Measurements from ENCODE around the gene PAMR1. TPM values are rescaled to one million over a fixed set of nuclear protein-coding genes. Genes with fewer than 3 reads are reported as not detected.

The PAMR1 gene
- total and polyA plus RNA-seq, 12 donors: 2.7 to 13.8 (median 5.2) TPM

DNA sequence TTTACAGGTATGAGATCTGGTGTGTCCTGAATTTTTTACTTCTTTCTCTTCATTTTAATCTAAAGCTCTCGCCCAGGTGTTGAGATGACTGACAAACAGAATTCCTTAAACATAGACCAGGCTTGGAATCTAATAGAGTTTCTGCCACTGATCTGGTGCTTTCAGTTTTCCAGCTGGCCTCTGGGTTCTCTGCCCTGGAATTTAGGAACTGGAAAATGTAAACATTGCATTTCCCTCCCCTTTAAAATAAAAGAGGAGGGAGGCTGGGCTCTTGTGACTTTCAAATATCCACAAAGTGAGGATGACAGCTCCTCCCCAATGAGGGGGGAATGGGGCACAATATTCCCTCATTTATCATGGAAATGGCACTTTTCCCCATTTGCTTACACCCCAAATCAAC is 5.0 kb downstream of the PAMR1 start:
- Histone ChIP-seq H3K27me3 (peaks cover under 1 to 43% (median 25%) of the 10 kb centered on the region in 7 donors), H3K9me3 (no peaks in the 10 kb centered on the region), H3K4me1 (peaks cover 0 to 15% (median 0%) of the 10 kb centered on the region in 9 donors), H3K4me3 (no peak overlapping the region), H3K27ac (no peak overlapping the region), H3K36me3 (no peaks in the 10 kb centered on the region)
- ATAC-seq: no peak
- TF ChIP-seq, protein P1, sequence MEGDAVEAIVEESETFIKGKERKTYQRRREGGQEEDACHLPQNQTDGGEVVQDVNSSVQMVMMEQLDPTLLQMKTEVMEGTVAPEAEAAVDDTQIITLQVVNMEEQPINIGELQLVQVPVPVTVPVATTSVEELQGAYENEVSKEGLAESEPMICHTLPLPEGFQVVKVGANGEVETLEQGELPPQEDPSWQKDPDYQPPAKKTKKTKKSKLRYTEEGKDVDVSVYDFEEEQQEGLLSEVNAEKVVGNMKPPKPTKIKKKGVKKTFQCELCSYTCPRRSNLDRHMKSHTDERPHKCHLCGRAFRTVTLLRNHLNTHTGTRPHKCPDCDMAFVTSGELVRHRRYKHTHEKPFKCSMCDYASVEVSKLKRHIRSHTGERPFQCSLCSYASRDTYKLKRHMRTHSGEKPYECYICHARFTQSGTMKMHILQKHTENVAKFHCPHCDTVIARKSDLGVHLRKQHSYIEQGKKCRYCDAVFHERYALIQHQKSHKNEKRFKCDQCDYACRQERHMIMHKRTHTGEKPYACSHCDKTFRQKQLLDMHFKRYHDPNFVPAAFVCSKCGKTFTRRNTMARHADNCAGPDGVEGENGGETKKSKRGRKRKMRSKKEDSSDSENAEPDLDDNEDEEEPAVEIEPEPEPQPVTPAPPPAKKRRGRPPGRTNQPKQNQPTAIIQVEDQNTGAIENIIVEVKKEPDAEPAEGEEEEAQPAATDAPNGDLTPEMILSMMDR (IDR thresholded peaks at IDR 0.05): no peak
- 61 to 66% methylated on average over 1 of the region's 1 CpG for WGBS, 2 donors
- intact Hi-C loops (cut with DNase I): no loop called here
- DNase-seq: no peak

DNA sequence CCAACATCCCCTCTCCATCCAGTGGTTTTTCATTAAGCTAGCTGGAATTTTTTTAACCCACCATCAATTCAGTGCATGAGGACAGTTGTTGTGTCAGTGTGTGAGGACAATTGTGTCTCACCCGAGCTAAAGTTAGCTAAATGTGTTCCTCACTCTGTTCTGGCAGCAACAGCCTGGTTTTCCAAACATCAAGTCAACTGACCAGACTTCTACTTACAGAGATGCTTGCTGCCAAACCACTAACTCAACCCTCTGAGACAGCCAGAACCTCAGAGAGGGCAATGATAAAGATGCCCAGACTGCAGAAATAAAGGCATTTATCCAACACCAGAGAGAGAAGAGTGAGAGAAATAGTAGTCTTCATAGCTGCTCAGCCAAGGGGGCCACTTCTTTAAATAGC is 6.7 kb downstream of the PAMR1 start:
- 47 to 71% methylated on average over 1 of the region's 1 CpG for WGBS, 2 donors
- H3K27ac ChIP-seq: no peak overlapping the region
- peaks cover 0 to 27% (median 17%) of the 10 kb centered on the region in 7 donors for H3K27me3 ChIP-seq
- H3K4me1 ChIP-seq: peaks cover 0 to 6% (median 0%) of the 10 kb centered on the region in 9 donors
- DNase-seq: no peak
- no peaks in the 10 kb centered on the region for H3K36me3 ChIP-seq
- H3K4me3 ChIP-seq: no peak overlapping the region
- intact Hi-C loops (cut with DNase I): no loop called here
- peak in 1 of 8 donors; percentile 46 for ATAC-seq
- TF ChIP-seq, protein P1 (IDR thresholded peaks at IDR 0.05): no peak
- no peaks in the 10 kb centered on the region for H3K9me3 ChIP-seq

DNA sequence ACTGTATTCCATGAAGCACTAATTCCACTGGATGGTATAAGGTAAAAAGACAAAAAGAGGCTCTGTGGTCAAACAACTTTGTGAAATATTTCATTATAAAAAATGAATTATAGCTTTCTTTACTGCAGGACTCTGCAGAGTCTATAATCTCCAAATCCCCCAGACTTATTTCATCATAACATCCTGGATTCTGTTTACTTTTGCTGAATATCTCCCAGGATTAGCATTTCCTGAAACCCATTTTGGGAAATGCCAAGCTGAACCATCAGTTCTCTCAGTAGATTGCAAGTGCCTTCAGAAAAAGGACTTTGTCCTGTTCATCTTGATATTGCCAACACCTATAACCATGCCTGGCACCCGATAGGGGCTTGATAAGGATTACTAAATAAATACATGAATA is 7.9 kb downstream of the PAMR1 start:
- WGBS, 2 donors: 78 to 79% methylated on average over 1 of the region's 1 CpG
- peaks cover 0 to 16% (median 14%) of the 10 kb centered on the region in 7 donors for H3K27me3 ChIP-seq
- TF ChIP-seq, protein P1 (IDR thresholded peaks at IDR 0.05): no peak
- intact Hi-C loops (cut with DNase I): no loop called here
- ATAC-seq: no peak
- DNase-seq: no peak
- no peak overlapping the region for H3K27ac ChIP-seq
- H3K4me3 ChIP-seq: no peak overlapping the region
- H3K36me3 ChIP-seq: no peaks in the 10 kb centered on the region
- H3K4me1 ChIP-seq: peaks cover 0 to 3% (median 0%) of the 10 kb centered on the region in 9 donors
- H3K9me3 ChIP-seq: no peaks in the 10 kb centered on the region

DNA sequence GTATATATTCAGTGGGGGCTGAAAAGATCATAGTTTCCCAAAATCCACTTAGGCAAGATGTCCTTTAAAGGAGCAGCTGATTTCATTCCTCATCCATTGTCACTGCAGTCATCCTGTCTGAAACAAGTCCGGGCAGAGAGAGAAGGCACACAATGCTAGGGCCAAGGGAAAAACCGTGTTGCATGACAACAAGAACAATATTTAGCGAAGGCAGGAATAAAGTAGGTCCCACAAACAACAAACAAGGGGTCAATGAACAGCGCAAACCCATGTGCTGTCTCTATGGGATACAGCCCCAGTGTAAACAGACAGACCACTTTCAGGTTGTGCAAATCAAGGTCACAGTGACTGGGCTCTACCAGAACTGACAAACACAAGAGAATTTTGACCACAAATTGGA is 9.0 kb downstream of the PAMR1 start:
- 75 to 78% methylated on average over 4 of the region's 4 CpGs for WGBS, 2 donors
- no peak overlapping the region for H3K27ac ChIP-seq

More for the DNA sequence above, 9.0 kb downstream of the PAMR1 start:
- H3K36me3 ChIP-seq: no peaks in the 10 kb centered on the region
- DNase-seq (no peak), ATAC-seq (no peak)
- peaks cover 0 to 3% (median 0%) of the 10 kb centered on the region in 9 donors for H3K4me1 ChIP-seq
- intact Hi-C loops (cut with DNase I): no loop called here
- peaks cover 0 to 16% (median 9%) of the 10 kb centered on the region in 7 donors for H3K27me3 ChIP-seq
- TF ChIP-seq, protein P1 (IDR thresholded peaks at IDR 0.05): no peak
- no peaks in the 10 kb centered on the region for H3K9me3 ChIP-seq
- no peak overlapping the region for H3K4me3 ChIP-seq

All from heart right ventricle (tissue), 16 donors.